ENCODE results near the gene SLC39A11.

The SLC39A11 gene

DNA sequence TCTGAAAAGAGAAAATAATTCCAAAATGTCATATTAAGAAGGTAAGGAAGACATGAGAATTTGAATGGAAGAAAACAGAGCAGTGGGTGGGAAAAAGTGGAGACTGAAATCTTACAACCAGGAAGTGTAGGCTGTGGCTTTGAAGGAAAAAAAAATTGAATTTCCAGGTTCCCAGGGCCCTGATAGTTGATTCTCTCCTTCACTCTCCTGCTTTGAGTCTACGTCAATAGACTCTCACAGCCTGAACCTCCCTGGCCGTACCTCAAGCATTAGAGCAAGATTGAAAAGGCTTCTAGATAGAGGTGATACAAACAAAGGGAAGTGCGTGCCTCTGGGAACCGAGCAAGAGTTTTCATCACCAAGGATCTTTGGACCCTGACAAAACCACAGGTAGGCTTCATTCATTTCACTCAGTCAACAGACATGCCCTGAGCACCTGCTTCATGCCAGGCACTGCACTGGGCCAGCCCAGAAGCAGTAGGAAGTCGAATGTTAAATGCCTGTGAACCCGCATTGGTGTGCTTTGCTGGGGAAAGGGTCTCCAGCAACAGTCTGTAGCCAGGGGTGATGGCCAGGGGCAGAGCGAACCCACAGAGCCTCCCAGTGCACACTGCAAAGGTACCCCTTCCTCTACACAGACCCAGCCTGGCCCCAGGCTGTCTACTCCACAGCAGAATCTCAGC lies 163.9 kb downstream of the SLC39A11 start:
- no peaks in the 10 kb centered on the region for H3K27me3 ChIP-seq (ENCODE audit: control insufficient read depth, insufficient read depth, low read length)
- H3K9me3 ChIP-seq (ENCODE audit: control insufficient read depth, insufficient read depth, low read length) = no peaks in the 10 kb centered on the region
- no peaks in the 10 kb centered on the region for H3K36me3 ChIP-seq (ENCODE audit: control insufficient read depth, insufficient read depth, low read length)
- no peak overlapping the region for H3K4me3 ChIP-seq (ENCODE audit: low read depth, low read length)
- no peaks in the 10 kb centered on the region for H3K4me1 ChIP-seq (ENCODE audit: control insufficient read depth, insufficient read depth, low read length)
- H3K9ac ChIP-seq (ENCODE audit: low read depth, low read length) = no peak overlapping the region
- no peak overlapping the region for H3K27ac ChIP-seq (ENCODE audit: low read depth, low read length)

DNA sequence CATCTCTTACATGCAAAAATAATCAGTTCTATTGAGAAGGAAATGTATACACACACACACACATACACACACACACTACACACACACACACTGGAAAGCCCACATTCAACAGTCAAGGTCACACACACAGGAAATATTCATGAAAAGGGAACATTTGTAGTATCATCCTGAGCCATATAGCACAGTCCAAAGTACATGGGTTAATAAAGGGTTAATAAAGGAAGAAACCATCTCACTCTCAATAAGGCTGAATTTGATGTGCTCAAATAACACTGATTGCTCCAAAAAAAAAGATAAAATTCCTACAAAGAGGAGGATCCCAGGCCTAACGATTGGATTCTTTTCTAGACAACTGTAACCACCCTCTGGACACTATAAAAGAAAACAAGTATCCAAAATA lies 164.7 kb downstream of the SLC39A11 start:
- Histone ChIP-seq H3K9ac (ENCODE audit: low read depth, low read length) (no peak overlapping the region), H3K4me1 (ENCODE audit: control insufficient read depth, insufficient read depth, low read length) (no peaks in the 10 kb centered on the region), H3K4me3 (ENCODE audit: low read depth, low read length) (no peak overlapping the region), H3K36me3 (ENCODE audit: control insufficient read depth, insufficient read depth, low read length) (no peaks in the 10 kb centered on the region), H3K27ac (ENCODE audit: low read depth, low read length) (no peak overlapping the region), H3K27me3 (ENCODE audit: control insufficient read depth, insufficient read depth, low read length) (no peaks in the 10 kb centered on the region), H3K9me3 (ENCODE audit: control insufficient read depth, insufficient read depth, low read length) (no peaks in the 10 kb centered on the region)

- no peak overlapping the region for H3K9ac ChIP-seq (ENCODE audit: low read depth, low read length)
- H3K27me3 ChIP-seq (ENCODE audit: control insufficient read depth, insufficient read depth, low read length) = no peaks in the 10 kb centered on the region
- no peak overlapping the region for H3K27ac ChIP-seq (ENCODE audit: low read depth, low read length)
- H3K4me3 ChIP-seq (ENCODE audit: low read depth, low read length) = no peak overlapping the region
- H3K36me3 ChIP-seq (ENCODE audit: control insufficient read depth, insufficient read depth, low read length) = no peaks in the 10 kb centered on the region
- no peaks in the 10 kb centered on the region for H3K9me3 ChIP-seq (ENCODE audit: control insufficient read depth, insufficient read depth, low read length)
- no peaks in the 10 kb centered on the region for H3K4me1 ChIP-seq (ENCODE audit: control insufficient read depth, insufficient read depth, low read length)
These were observed 165.3 kb downstream of the SLC39A11 start for GRCh38 chr17:72927146-72927545.

GRCh38 chr17:72926171-72926570 lies 166.3 kb downstream of the SLC39A11 start:
- H3K9ac ChIP-seq (ENCODE audit: low read depth, low read length) = no peak overlapping the region
- no peaks in the 10 kb centered on the region for H3K9me3 ChIP-seq (ENCODE audit: control insufficient read depth, insufficient read depth, low read length)
- no peaks in the 10 kb centered on the region for H3K36me3 ChIP-seq (ENCODE audit: control insufficient read depth, insufficient read depth, low read length)
- H3K27ac ChIP-seq (ENCODE audit: low read depth, low read length) = no peak overlapping the region
- no peaks in the 10 kb centered on the region for H3K27me3 ChIP-seq (ENCODE audit: control insufficient read depth, insufficient read depth, low read length)
- no peaks in the 10 kb centered on the region for H3K4me1 ChIP-seq (ENCODE audit: control insufficient read depth, insufficient read depth, low read length)
- H3K4me3 ChIP-seq (ENCODE audit: low read depth, low read length) = no peak overlapping the region

GRCh38 chr17:72924196-72924595 lies 168.3 kb downstream of the SLC39A11 start:
- no peaks in the 10 kb centered on the region for H3K4me1 ChIP-seq (ENCODE audit: control insufficient read depth, insufficient read depth, low read length)
- no peak overlapping the region for H3K4me3 ChIP-seq (ENCODE audit: low read depth, low read length)
- no peak overlapping the region for H3K27ac ChIP-seq (ENCODE audit: low read depth, low read length)
- no peaks in the 10 kb centered on the region for H3K9me3 ChIP-seq (ENCODE audit: control insufficient read depth, insufficient read depth, low read length)
- H3K27me3 ChIP-seq (ENCODE audit: control insufficient read depth, insufficient read depth, low read length) = no peaks in the 10 kb centered on the region
- H3K36me3 ChIP-seq (ENCODE audit: control insufficient read depth, insufficient read depth, low read length) = no peaks in the 10 kb centered on the region
- no peak overlapping the region for H3K9ac ChIP-seq (ENCODE audit: low read depth, low read length)

DNA sequence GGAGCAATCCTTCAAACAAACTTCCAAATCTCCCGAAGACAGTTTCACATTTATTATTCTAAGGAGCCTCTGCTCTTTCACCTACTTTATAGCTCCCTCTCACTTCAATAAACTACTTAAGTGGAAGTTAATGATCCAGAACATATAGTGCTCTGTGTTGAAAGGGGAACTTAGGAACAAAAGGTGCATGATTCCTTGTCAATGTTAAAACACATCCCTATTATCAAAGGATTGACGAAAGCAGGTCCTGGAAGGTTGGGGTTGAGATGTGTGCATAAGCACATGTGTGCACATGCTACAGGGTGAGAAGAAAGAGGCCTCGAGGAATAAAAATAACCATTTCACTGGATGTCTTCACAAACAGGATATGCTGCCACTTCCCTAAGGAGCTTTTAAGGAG lies 170.3 kb downstream of the SLC39A11 start:
- Histone ChIP-seq H3K36me3 (ENCODE audit: control insufficient read depth, insufficient read depth, low read length) (no peaks in the 10 kb centered on the region), H3K4me3 (ENCODE audit: low read depth, low read length) (no peak overlapping the region), H3K9ac (ENCODE audit: low read depth, low read length) (no peak overlapping the region), H3K27ac (ENCODE audit: low read depth, low read length) (no peak overlapping the region), H3K9me3 (ENCODE audit: control insufficient read depth, insufficient read depth, low read length) (no peaks in the 10 kb centered on the region), H3K4me1 (ENCODE audit: control insufficient read depth, insufficient read depth, low read length) (no peaks in the 10 kb centered on the region), H3K27me3 (ENCODE audit: control insufficient read depth, insufficient read depth, low read length) (no peaks in the 10 kb centered on the region)

- no peaks in the 10 kb centered on the region for H3K9me3 ChIP-seq (ENCODE audit: control insufficient read depth, insufficient read depth, low read length)
These were observed 171.0 kb downstream of the SLC39A11 start for GRCh38 chr17:72921347-72922054.

GRCh38 chr17:72920513-72920912 lies 172.0 kb downstream of the SLC39A11 start:
- Histone ChIP-seq H3K4me1 (ENCODE audit: control insufficient read depth, insufficient read depth, low read length) (no peaks in the 10 kb centered on the region), H3K9me3 (ENCODE audit: control insufficient read depth, insufficient read depth, low read length) (no peaks in the 10 kb centered on the region), H3K27me3 (ENCODE audit: control insufficient read depth, insufficient read depth, low read length) (no peaks in the 10 kb centered on the region), H3K9ac (ENCODE audit: low read depth, low read length) (no peak overlapping the region), H3K4me3 (ENCODE audit: low read depth, low read length) (no peak overlapping the region), H3K36me3 (ENCODE audit: control insufficient read depth, insufficient read depth, low read length) (no peaks in the 10 kb centered on the region), H3K27ac (ENCODE audit: low read depth, low read length) (no peak overlapping the region)

More at GRCh38 chr17:72921347-72922054, 171.0 kb downstream of the SLC39A11 start:
- Histone ChIP-seq H3K4me1 (ENCODE audit: control insufficient read depth, insufficient read depth, low read length) (no peaks in the 10 kb centered on the region), H3K27ac (ENCODE audit: low read depth, low read length) (no peak overlapping the region), H3K9ac (ENCODE audit: low read depth, low read length) (no peak overlapping the region), H3K36me3 (ENCODE audit: control insufficient read depth, insufficient read depth, low read length) (no peaks in the 10 kb centered on the region), H3K27me3 (ENCODE audit: control insufficient read depth, insufficient read depth, low read length) (no peaks in the 10 kb centered on the region), H3K4me3 (ENCODE audit: low read depth, low read length) (no peak overlapping the region)

- Histone ChIP-seq H3K9ac (ENCODE audit: low read depth, low read length) (no peak overlapping the region), H3K4me1 (ENCODE audit: control insufficient read depth, insufficient read depth, low read length) (no peaks in the 10 kb centered on the region), H3K27me3 (ENCODE audit: control insufficient read depth, insufficient read depth, low read length) (no peaks in the 10 kb centered on the region), H3K9me3 (ENCODE audit: control insufficient read depth, insufficient read depth, low read length) (no peaks in the 10 kb centered on the region), H3K4me3 (ENCODE audit: low read depth, low read length) (no peak overlapping the region), H3K36me3 (ENCODE audit: control insufficient read depth, insufficient read depth, low read length) (no peaks in the 10 kb centered on the region), H3K27ac (ENCODE audit: low read depth, low read length) (no peak overlapping the region)
These were observed 175.5 kb downstream of the SLC39A11 start for GRCh38 chr17:72916991-72917390.

DNA sequence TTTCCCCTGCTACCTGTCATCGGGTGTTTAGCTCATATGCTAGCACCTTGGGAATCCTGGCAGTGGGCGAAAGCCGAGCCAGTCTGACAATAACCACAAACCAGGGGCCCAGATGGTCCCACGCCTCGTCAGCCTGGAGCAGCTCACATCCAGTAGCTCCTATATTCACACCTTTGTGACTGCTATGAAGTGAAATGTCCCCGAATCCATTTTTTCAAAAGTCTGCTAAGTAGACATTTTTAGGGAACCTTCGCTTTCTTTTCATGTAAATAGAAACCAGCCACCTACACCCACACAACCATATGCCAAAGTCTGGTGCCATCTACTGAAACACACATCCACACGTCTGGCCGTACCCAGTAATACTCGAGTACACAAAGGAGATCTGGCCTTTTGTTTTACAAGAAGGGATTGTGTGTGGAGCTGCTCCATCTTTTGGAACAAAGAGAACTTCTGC lies 176.8 kb downstream of the SLC39A11 start:
- H3K27me3 ChIP-seq (ENCODE audit: control insufficient read depth, insufficient read depth, low read length) = no peaks in the 10 kb centered on the region
- H3K4me1 ChIP-seq (ENCODE audit: control insufficient read depth, insufficient read depth, low read length) = no peaks in the 10 kb centered on the region
- no peak overlapping the region for H3K27ac ChIP-seq (ENCODE audit: low read depth, low read length)
- H3K9ac ChIP-seq (ENCODE audit: low read depth, low read length) = no peak overlapping the region
- H3K36me3 ChIP-seq (ENCODE audit: control insufficient read depth, insufficient read depth, low read length) = no peaks in the 10 kb centered on the region
- H3K9me3 ChIP-seq (ENCODE audit: control insufficient read depth, insufficient read depth, low read length) = no peaks in the 10 kb centered on the region
- no peak overlapping the region for H3K4me3 ChIP-seq (ENCODE audit: low read depth, low read length)

DNA sequence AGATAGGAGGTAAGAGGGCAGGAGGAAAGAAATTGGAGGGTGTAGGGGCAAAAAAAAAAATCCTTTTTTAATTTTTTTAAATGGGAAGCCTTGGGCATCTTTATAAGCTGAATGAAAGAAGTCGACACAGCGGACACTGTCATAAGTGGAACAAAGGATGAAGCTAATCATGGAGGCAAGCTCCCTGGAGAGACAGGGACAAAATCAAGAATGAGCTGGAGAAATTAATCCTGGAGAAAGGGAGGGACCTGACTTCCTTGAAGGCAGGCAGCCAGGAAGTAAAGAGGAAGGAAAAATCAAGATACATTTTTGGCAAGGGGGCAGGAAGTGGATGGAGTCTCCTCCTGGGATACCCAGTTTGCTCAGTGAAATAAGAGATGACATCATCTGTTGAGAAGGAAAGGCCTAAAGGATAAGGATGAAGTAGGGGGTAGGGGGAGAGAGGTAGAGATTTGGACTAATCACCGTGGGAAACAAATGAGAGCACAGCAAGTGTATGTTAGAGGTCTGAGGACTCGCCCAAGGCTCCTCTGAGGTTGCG lies 179.3 kb downstream of the SLC39A11 start:
- no peaks in the 10 kb centered on the region for H3K27me3 ChIP-seq (ENCODE audit: control insufficient read depth, insufficient read depth, low read length)
- H3K9ac ChIP-seq (ENCODE audit: low read depth, low read length) = no peak overlapping the region
- H3K4me1 ChIP-seq (ENCODE audit: control insufficient read depth, insufficient read depth, low read length) = no peaks in the 10 kb centered on the region
- H3K9me3 ChIP-seq (ENCODE audit: control insufficient read depth, insufficient read depth, low read length) = no peaks in the 10 kb centered on the region
- H3K4me3 ChIP-seq (ENCODE audit: low read depth, low read length) = no peak overlapping the region
- H3K36me3 ChIP-seq (ENCODE audit: control insufficient read depth, insufficient read depth, low read length) = no peaks in the 10 kb centered on the region
- no peak overlapping the region for H3K27ac ChIP-seq (ENCODE audit: low read depth, low read length)

All from HUES48 (cell line).